IPS-NIHi11 (cell line): ENCODE measurements around the gene PRDM16.

ENCODE experiments used
- DNase-seq: peaks from one replicate; pipeline ENCODE4 v3.0.0; 2012; ENCODE audit warnings: mixed read lengths, low spot score

The PRDM16 gene

GRCh38 chr1:3207217-3207848, 138.3 kb downstream of the PRDM16 start:
- DNase-seq, result no peak

GRCh38 chr1:3208819-3209200, 139.8 kb downstream of the PRDM16 start:
- DNase-seq, result no peak

- no peak for DNase-seq
Measured at GRCh38 chr1:3209201-3209600, 140.2 kb downstream of the PRDM16 start.

- DNase-seq, result no peak
Measured at GRCh38 chr1:3211582-3212375, 142.8 kb downstream of the PRDM16 start.

- no peak for DNase-seq
Measured at GRCh38 chr1:3212453-3213355, 143.7 kb downstream of the PRDM16 start.

GRCh38 chr1:3213730-3214129, 144.7 kb downstream of the PRDM16 start:
- no peak for DNase-seq

- no peak for DNase-seq
Measured at GRCh38 chr1:3215198-3216014, 146.4 kb downstream of the PRDM16 start.

GRCh38 chr1:3216015-3216391, 147.0 kb downstream of the PRDM16 start:
- DNase-seq, result no peak

GRCh38 chr1:3217181-3217641, 148.2 kb downstream of the PRDM16 start:
- no peak for DNase-seq

- no peak for DNase-seq
Measured at GRCh38 chr1:3217979-3218679, 149.1 kb downstream of the PRDM16 start.

GRCh38 chr1:3219005-3219790, 150.2 kb downstream of the PRDM16 start:
- DNase-seq, result no peak

- no peak for DNase-seq
Measured at GRCh38 chr1:3219791-3220467, 150.9 kb downstream of the PRDM16 start.

- DNase-seq, result no peak
Measured at GRCh38 chr1:3221112-3222041, 152.4 kb downstream of the PRDM16 start.

- DNase-seq, result peak; percentile 49
Measured at GRCh38 chr1:3222042-3222692, 153.2 kb downstream of the PRDM16 start.

GRCh38 chr1:3225661-3226060, 156.7 kb downstream of the PRDM16 start:
- no peak for DNase-seq

GRCh38 chr1:3226191-3226590, 157.2 kb downstream of the PRDM16 start:
- DNase-seq, result no peak

GRCh38 chr1:3226701-3227350, 157.8 kb downstream of the PRDM16 start:
- no peak for DNase-seq

GRCh38 chr1:3227351-3227704, 158.3 kb downstream of the PRDM16 start:
- DNase-seq, result no peak
